C1 segment of cervical spinal cord (tissue), 14 donors: ENCODE measurements around the gene PAPPA.

Experiments
- DNase-seq, 14 donors: peaks; one replicate each; lab custom pipeline; 2025; lab: John Stamatoyannopoulos, UW

PAPPA gene

DNA sequence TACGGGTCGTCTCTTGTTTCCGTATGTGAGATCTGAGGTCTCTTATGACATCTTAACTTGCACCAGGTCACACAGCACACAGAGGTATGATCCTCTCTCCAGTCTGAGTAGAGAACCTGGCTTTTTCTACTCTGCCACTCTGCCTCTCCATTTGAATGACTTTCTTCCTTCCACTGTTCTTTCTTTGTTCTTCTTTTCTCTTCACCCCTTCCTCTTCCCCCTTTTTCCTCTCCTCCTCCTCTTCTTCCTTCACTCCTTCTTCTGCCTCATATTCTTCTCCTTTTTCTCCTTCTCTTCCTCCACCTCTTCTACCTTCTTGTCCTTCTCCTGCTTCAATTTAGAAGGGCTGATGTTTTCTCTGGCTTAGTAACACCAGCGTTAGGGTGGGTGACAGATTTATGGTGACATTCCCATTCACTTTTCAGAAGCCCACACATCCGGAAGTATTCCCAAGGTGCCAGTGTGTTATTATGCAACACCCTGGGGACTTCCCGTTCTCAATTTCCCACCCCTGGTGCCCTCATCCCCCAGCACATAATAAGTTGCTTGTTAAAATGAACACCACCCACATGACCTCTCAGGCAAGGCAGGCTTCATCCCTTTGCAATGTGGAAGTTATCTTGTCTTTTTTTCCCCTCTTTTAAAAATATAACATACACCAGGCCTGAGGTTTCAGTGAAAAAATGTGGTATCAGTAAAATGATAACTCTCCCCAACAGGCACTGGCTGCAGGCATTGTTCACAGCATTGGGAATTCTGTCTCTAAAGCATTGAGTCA is 122.0 kb downstream of the PAPPA start:
- DNase-seq, result no peak

DNA sequence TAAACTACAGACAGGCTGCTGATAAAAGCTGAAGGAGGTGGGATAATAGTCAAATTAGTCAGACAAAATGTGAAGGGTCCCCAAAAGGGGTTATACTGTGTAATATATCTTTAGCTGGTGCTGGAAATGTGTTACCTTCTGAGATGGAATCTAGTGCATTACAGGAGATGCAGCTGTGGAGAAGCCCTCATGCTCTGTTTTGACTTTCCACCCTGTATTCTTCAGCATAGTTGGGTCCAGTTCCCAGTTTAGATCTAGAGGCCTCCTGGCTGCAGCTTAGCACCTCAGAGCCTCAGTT is 122.6 kb downstream of the PAPPA start:
- no peak for DNase-seq

- no peak for DNase-seq
Observed at GRCh38 chr9:116276651-116277121, 123.1 kb downstream of the PAPPA start.

DNA sequence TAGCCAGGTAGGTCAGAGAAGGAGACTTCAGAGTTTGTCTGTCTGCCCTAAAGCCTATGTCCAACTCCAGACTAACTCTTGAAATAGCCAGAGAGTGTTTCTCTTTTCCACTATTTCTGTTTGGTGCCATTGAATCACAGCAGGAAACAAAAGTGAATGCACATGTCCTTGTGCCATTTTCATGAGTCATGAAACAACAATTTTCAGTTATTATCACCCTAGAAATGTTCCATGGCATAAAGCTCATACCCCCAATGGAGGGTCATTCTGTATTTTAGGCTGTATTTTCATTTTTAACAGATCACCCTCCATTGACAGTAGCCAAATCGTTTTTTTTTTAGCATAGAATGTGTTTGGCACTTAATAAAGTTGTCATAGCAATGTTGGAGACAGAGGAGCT is 124.7 kb downstream of the PAPPA start:
- no peak for DNase-seq

DNA sequence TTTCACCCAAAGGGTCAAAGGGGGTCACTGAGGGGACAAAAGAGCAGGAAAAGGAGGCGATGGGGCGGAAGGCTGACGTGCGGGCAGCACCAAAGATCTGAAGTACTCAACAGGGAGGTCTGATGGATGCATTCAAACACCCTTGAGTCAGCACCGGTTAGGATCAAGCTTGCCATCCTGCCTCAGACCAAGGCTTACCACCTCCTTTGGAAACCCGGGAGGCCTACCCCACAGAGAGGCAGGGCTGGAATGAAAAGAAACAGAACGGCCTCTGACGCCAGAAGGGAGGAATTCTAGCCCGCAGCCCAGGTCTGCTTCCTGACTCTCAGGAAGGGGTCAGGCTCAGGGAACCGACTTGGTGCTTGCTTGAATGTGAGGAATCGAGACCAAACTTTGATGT is 125.6 kb downstream of the PAPPA start:
- no peak for DNase-seq

DNA sequence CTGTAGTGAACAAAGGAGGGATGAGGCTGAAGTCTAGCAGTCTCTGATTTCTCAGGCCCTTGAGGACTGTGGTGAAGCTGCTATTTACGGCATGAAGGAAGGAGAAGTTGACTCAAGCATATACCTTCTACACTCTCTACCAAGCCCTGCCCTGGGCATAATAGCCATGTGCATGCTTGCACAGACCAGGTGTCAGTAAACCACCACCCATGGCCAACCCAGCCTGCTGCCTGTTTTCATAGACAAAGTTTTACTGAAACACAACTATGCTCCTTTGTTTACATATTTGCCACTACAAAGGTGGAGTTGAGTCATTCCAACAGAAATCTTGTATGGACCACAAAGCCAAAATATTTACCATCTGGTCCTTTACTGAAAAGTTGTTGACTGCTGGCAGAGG is 126.9 kb downstream of the PAPPA start:
- DNase-seq, result no peak

GRCh38 chr9:116282597-116282996 is 129.0 kb downstream of the PAPPA start:
- no peak for DNase-seq

GRCh38 chr9:116284518-116284917 is 130.9 kb downstream of the PAPPA start:
- DNase-seq, result no peak

- no peak for DNase-seq
Observed at GRCh38 chr9:116285320-116285719, 131.7 kb downstream of the PAPPA start.

DNA sequence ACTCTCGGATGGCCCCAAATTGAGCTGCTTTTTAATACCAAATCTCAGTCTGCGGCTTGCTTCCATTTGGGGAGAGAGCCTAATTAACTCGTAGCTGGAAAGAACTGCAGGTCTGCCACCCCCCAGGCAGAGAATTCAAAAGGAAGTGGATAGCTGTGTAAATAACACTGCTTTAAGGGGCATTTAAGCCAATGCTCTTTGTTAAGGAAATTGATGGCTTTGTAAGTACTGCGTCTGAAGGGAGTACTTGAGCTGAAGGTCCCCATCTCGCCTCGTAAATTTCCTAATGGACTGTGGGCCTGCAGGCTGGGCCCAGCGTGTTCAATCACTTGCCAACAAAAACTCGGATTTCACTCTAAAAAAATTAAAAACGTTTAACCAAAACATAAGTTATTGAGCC is 132.7 kb downstream of the PAPPA start:
- DNase-seq, result no peak

DNA sequence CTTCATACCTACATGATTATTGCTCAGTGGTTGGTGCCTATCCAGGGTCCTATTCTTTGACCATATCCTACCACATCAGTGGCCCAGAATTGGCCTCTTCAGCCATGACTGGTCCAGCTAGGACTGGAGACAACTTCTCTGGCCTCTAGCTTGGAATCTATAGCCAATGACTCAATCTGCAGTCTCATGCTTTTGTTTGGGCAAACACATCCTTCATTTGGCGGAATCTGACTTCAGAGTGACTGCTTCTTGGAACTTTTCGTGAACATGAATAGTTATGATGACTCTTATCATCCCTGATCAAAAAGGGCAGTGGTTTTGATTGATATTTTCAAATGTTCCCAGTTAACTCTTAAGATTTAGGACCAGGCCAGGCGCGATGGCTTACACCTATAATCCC is 134.1 kb downstream of the PAPPA start:
- DNase-seq, result no peak

DNA sequence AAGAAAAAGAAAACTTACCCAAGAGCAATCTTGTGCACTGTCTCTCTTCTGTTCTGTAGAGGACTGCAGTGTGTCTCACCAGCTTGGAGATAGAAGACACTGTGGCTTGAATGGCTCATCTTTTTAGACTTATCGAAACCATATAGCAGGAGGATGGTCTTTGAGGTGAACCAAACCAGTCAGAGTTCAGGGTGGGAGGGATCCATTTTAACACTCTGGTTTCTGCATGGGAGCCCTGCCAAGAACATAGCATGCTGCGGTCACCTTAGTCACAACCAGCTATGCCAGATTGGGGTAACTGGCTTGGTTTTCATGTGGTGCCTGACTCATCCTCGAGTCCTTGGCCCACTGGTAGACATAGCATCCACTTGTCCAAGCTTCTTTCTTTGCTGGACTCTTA is 135.1 kb downstream of the PAPPA start:
- DNase-seq, result no peak

DNA sequence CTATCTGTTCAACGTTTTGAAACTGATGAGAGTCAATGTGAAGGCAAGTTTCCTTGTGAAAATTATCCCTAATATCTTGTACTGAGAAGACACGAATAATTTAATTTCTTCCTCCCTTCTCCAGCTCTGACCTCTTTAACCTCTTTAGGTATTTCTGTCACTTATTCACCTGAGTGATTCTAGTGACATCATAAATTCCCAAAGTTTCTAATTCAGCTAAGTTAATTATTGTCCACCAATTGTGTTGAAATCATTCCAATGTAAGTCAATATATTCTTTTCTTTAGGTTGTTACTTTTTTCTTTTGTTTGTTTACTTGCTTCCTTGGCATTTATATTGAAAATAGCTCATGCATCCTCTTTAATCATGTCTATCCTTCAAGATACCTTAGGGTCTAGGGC is 143.8 kb downstream of the PAPPA start:
- DNase-seq, result no peak

GRCh38 chr9:116298249-116298648 is 144.7 kb downstream of the PAPPA start:
- DNase-seq, result no peak

- DNase-seq, result peak in 5 of 14 donors; percentile 1 to 15 (median 3)
Observed at GRCh38 chr9:116298878-116299391, 145.3 kb downstream of the PAPPA start.

- DNase-seq, result peak in 6 of 14 donors; percentile 3 to 23 (median 12)
Observed at GRCh38 chr9:116300360-116300870, 146.8 kb downstream of the PAPPA start.

GRCh38 chr9:116303270-116303669 is 149.7 kb downstream of the PAPPA start:
- DNase-seq, result no peak

GRCh38 chr9:116303886-116304538 is 150.4 kb downstream of the PAPPA start:
- DNase-seq, result no peak

GRCh38 chr9:116304761-116305160 is 151.2 kb downstream of the PAPPA start:
- DNase-seq, result no peak

GRCh38 chr9:116308076-116308475 is 154.5 kb downstream of the PAPPA start:
- no peak for DNase-seq

DNA sequence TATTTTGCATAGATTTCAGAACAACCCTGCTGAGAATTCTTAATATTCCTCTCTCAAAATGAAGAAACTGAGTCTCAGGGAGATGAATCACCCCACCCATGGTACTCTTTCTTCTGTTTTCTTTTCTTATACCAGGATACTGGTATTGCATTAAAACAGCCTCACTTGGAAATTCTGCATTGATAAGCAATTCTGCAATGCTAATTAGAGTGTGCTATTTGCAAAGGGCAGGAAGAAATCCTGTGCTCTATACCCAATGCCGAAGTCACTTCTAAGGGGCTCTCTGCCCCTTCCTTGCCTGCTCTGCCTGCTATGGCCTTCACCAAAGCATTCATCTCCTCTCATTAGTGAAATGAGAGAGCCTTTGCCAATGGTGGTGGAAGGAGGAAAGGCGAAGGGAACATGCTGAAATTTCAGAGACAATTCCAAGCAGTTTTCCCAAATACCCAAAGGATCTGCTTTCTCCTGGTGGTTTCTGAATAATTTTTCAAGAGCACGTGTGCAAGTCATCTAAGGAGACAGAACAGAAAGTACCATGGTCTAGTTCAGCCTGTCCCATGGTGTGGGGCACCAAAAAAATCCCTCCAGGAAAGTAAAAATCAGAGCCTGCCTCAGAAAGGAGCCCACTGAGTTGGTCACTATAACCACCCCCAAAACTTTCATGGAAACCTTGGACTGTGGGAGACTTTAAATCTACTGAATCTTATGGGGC is 156.5 kb downstream of the PAPPA start:
- no peak for DNase-seq

- DNase-seq, result no peak
Observed at GRCh38 chr9:116312221-116312620, 158.6 kb downstream of the PAPPA start.
